ENCODE results near the gene SMURF1.

SMURF1 gene

DNA sequence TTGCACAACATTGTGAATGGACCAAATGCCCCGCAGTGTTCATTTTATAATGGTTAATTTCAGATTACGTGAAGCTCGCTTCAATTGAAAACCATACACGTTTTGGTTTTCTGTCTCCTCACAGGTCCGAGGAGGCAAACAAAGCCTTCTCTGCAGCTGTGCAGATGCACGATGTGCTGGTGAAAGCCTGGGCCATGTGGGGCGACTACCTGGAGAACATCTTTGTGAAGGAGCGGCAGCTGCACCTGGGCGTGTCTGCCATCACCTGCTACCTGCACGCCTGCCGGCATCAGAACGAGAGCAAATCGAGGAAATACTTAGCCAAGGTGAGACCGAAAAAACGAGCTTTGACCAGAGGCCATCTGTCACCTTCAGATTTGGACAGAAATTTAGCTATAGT, 155.3 kb downstream of the SMURF1 start:
- no peak for DNase-seq (ENCODE audit: low read depth, low spot score)

DNA sequence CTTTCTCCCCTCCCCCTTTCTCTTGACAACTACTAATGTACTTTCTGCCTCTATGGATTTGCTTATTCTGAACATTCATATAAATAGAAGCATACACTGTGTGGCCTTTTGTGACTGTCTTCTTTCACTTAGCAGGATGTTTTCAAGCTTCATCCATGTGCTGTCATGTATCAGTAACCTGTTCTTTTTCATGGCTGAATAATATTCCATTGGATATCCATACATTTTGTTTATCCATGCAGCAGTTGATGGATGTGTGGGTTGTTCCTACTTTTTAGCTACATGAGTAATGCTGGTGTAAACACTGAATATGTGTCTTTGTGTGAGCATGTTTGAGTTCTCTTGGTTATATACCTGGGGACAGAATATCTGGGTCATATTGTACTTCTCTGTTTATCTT, 158.0 kb downstream of the SMURF1 start:
- DNase-seq (ENCODE audit: low read depth, low spot score): no peak

DNA sequence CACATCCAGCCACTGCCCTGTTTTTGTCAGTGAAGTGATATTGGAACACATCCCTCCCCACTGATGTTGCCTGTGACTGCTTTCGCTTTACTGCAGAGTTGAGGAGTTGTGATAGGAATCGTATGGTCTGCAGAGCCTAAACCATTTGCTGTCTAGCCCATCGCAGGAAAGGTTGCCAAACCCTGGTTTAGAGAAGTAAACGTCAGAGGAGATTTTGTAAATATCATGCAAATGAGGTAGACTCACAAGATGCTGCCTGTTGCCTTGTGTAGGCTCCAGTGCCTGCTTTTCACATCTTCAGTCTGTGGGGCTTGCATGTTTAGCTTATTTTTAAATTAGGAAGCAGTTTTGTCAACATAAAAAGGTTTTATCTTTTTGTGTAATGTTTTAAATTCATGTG, 158.5 kb downstream of the SMURF1 start:
- no peak for DNase-seq (ENCODE audit: low read depth, low spot score)

DNA sequence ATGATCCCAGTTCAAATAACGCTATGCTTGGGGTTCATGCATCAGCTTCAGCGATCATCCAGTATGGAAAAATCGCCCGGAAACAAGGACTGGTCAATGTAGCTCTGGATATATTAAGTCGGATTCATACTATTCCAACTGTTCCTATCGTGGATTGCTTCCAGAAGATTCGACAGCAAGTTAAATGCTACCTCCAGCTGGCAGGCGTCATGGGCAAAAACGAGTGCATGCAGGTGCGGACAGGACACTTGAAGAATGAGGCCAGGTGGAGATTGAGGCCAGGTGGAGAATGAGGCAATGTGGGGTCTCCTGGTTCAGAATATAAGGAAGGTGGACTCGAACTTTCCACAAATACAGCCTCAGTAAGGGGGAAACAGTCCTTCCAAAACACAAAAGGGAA, 159.8 kb downstream of the SMURF1 start:
- no peak for DNase-seq (ENCODE audit: low read depth, low spot score)

DNA sequence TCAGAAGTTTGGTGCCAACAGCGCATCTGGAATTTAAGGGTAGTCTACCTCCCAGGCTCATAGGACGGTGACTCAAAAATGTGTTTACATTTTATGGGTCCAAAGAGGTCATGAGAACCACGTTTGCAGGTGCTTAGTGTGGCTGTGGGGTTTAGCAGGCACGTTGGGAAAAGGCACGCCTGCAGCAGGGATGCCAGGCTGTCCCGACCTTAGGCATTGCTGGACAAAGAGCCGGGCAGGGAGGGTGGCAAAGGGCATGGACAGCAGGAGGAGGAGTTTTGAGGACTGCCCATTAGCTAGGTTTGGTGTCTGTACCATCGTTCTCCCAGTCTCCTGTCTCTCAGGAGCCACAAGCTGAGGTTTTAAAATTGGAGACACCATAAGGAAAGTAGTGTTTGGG, 161.2 kb downstream of the SMURF1 start:
- no peak for DNase-seq (ENCODE audit: low read depth, low spot score)

DNA sequence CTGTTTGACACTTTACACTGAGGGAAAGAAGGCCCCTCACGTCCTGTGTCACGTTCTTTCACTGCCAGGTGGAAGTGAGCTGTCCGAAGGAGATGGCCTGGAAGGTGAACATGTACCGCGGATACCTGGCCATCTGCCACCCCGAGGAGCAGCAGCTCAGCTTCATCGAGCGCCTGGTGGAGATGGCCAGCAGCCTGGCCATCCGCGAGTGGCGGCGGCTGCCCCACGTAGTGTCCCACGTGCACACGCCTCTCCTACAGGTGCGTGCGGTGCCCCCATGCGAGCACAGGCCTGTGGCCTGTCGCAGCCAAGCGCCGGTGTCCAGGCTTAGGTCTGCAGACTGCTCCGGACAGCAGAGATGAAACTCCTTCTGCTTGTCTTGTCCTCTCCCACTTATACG, 162.2 kb downstream of the SMURF1 start:
- DNase-seq (ENCODE audit: low read depth, low spot score): no peak

- DNase-seq (ENCODE audit: low read depth, low spot score): no peak
Observed at GRCh38 chr7:98978672-98979071, 165.2 kb downstream of the SMURF1 start.

Data from smooth muscle cell of the brain vasculature (primary cell).